Mesendoderm (in vitro differentiated cells): ENCODE data around the gene HOXB5.

Source experiments
- DNase-seq: peaks from one replicate; pipeline ENCODE4 v3.0.0; 2013
- H2AK5ac ChIP-seq: 2 replicates; pipeline ENCODE4 v1.6.1; 2013; ENCODE audit warnings: low read length, inconsistent platforms
- H2BK120ac ChIP-seq: 2 replicates; pipeline ENCODE4 v1.6.1; 2013; ENCODE audit warnings: low read depth, mild to moderate bottlenecking, low read length, moderate library complexity, mixed read lengths
- H2BK15ac ChIP-seq: replicated peaks from 2 replicates; pipeline ENCODE4 v1.6.1; 2013; ENCODE audit warnings: low read depth, mild to moderate bottlenecking, moderate library complexity
- H2BK5ac ChIP-seq: 2 replicates; pipeline ENCODE4 v1.6.1; 2013; ENCODE audit warnings: low read length, inconsistent platforms
- H3K18ac ChIP-seq: 2 replicates; pipeline ENCODE4 v1.6.1; 2013; ENCODE audit warnings: mild to moderate bottlenecking, low read length, mixed read lengths
- H3K23ac ChIP-seq: one replicate; pipeline ENCODE4 v1.6.1; 2013; ENCODE audit warnings: low read length
- H3K27ac ChIP-seq: 2 replicates; pipeline ENCODE4 v1.5.1; 2013; ENCODE audit warnings: low read depth, mild to moderate bottlenecking, inconsistent platforms, low read length, moderate library complexity
- H3K27me3 ChIP-seq: 2 replicates; pipeline ENCODE4 v1.6.1; 2013; ENCODE audit warnings: low read length, control low read depth, mild to moderate bottlenecking, inconsistent platforms; ENCODE audit not compliant: insufficient read depth, poor library complexity
- H3K36me3 ChIP-seq: 2 replicates; pipeline ENCODE4 v1.6.1; 2013; ENCODE audit warnings: low read length, inconsistent platforms; ENCODE audit not compliant: control insufficient read depth, insufficient read depth
- H3K4ac ChIP-seq: one replicate; pipeline ENCODE4 v1.6.1; 2013; ENCODE audit warnings: low read depth, mild to moderate bottlenecking, low read length, moderate library complexity
- H3K4me1 ChIP-seq: 2 replicates; pipeline ENCODE4 v1.6.1; 2013; ENCODE audit warnings: low read depth, low read length, inconsistent platforms; ENCODE audit not compliant: control insufficient read depth
- H3K4me2 ChIP-seq: 2 replicates; pipeline ENCODE4 v1.6.1; 2013; ENCODE audit warnings: low read length
- H3K4me3 ChIP-seq: 2 replicates; pipeline ENCODE4 v1.5.1; 2013; ENCODE audit warnings: mild to moderate bottlenecking, low read length
- H3K56ac ChIP-seq: one replicate; pipeline ENCODE4 v1.6.1; 2013; ENCODE audit warnings: low read length
- H3K79me1 ChIP-seq: 2 replicates; pipeline ENCODE4 v1.6.1; 2013; ENCODE audit warnings: low read length, inconsistent platforms
- H3K79me2 ChIP-seq: 2 replicates; pipeline ENCODE4 v1.6.1; 2013; ENCODE audit warnings: mild to moderate bottlenecking, low read length; ENCODE audit not compliant: control insufficient read depth, insufficient read depth
- H3K9ac ChIP-seq: 2 replicates; pipeline ENCODE4 v1.6.1; 2013; ENCODE audit warnings: low read length, inconsistent platforms
- H4K5ac ChIP-seq: one replicate; pipeline ENCODE4 v1.6.1; 2013; ENCODE audit warnings: low read length
- H4K8ac ChIP-seq: one replicate; pipeline ENCODE4 v1.6.1; 2013; ENCODE audit warnings: low read depth, mild to moderate bottlenecking, control low read depth, low read length, moderate library complexity
- WGBS: extraction: QIAGEN DNeasy Blood & Tissue Kit; methylation state at CpG from one replicate; pipeline ENCODE4 v1.1.7; 2013; ENCODE audit warnings: low lambda C conversion rate, missing lambda C conversion rate; ENCODE audit not compliant: insufficient coverage; ENCODE audit errors: extremely low coverage; 5-methylcytosine and 5-hydroxymethylcytosine counted together

HOXB5 gene

DNA sequence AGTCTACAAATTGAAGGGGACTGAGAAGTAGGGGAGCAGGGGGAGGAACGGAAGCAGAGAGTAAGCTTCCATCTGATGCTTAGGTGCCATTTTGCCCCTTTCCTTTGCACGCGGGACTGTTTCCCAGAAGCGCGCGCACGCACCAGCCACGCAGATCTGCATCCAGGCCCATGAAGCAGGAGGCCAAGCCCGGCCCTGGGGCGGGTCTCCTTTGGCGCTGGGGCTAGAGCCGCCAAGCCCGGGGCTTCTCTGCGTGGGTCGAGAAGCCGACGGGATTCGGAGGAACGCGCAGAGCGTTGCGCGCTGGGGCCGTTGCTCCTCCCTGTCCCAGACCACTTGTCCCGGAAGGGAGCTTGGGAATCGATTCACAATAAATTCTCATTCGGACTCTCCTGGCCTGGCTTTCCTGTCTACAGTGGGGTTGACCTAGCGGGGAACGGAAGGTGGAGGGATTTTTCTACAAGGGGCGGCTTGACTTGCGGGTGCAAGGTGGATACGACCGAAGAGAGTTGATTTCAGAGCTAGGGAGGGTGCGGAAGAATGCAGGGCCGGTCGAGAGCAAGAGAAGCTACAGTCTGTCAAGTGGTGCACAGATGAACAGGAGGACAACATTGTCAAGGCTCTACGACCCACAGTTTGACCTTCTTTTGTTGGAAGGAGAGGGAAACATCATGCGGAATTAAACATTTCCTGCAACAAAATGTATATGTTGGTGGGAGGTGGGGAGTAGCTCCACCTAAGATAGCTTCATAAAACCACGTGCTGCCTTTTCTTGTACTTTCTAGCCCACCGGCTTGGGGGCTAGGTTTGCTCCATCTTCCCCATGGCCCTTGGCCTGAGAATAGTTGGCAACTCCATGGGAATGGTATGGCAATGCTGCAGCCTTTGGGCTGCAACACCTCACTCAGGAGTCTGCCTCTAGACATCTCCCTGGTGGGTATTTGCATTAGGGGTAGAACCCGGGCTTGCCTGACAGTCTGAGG is 28.1 kb upstream of the HOXB5 start:
- Histone ChIP-seq H3K27ac (no peak overlapping the region), H3K9ac (no peak overlapping the region), H3K4me1 (no peaks in the 10 kb centered on the region), H3K23ac (no peak overlapping the region), H3K4me2 (no peak overlapping the region), H3K27me3 (peaks cover 80% of the 10 kb centered on the region), H4K8ac (no peak overlapping the region), H3K79me1 (no peaks in the 10 kb centered on the region), H3K4ac (no peak overlapping the region), H3K4me3 (no peak overlapping the region), H2BK15ac (no peak overlapping the region), H4K5ac (no peak overlapping the region), H3K79me2 (no peaks in the 10 kb centered on the region), H2BK120ac (no peak overlapping the region), H2BK5ac (no peak overlapping the region), H3K36me3 (no peaks in the 10 kb centered on the region), H3K18ac (no peak overlapping the region), H2AK5ac (no peak overlapping the region), H3K56ac (no peak overlapping the region)
- no CpG with 5 or more reads among the region's 41 CpGs for WGBS
- no peak for DNase-seq

DNA sequence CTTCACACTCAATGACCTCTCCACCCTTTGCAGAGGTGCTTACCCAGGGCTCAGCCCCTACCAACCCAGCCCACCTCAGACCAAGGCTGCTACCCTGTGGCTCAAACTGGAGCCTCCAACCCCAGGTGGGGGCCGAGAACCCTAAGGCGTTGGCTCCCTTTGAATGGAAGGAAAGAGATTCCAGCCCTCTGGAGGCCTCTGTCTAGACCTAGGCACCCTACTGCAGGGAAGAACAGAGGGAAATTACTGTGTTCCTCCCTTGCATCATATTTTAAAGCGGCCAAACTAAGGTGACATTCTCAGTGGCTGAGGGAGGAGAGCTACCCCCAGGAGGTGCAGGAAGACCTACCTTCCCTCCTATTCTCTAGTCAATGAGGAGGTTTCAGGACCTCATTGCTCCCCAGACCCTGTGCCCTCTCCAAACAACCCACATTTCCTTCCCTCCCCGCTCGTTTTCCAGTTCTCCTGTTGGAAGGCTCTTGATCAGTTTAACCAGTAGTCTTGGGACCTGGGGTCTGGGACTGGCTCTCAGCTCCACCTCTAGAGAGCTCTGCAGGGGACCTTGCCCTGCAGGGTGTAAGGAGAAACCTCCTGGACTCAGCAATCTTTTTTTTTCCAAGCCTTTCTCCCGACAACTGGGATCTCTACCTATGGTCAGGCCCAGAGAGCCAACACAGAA is 27.0 kb upstream of the HOXB5 start:
- Histone ChIP-seq H3K27me3 (peaks cover 90% of the 10 kb centered on the region), H2BK15ac (no peak overlapping the region), H3K4me3 (no peak overlapping the region), H3K56ac (no peak overlapping the region), H3K4me2 (no peak overlapping the region), H3K79me1 (no peaks in the 10 kb centered on the region), H3K9ac (no peak overlapping the region), H3K36me3 (no peaks in the 10 kb centered on the region), H3K4me1 (no peaks in the 10 kb centered on the region), H2AK5ac (no peak overlapping the region), H2BK120ac (no peak overlapping the region), H3K18ac (no peak overlapping the region), H4K8ac (no peak overlapping the region), H3K4ac (no peak overlapping the region), H2BK5ac (no peak overlapping the region), H3K79me2 (no peaks in the 10 kb centered on the region), H4K5ac (no peak overlapping the region), H3K27ac (no peak overlapping the region), H3K23ac (no peak overlapping the region)
- WGBS = no CpG with 5 or more reads among the region's 6 CpGs
- no peak for DNase-seq

DNA sequence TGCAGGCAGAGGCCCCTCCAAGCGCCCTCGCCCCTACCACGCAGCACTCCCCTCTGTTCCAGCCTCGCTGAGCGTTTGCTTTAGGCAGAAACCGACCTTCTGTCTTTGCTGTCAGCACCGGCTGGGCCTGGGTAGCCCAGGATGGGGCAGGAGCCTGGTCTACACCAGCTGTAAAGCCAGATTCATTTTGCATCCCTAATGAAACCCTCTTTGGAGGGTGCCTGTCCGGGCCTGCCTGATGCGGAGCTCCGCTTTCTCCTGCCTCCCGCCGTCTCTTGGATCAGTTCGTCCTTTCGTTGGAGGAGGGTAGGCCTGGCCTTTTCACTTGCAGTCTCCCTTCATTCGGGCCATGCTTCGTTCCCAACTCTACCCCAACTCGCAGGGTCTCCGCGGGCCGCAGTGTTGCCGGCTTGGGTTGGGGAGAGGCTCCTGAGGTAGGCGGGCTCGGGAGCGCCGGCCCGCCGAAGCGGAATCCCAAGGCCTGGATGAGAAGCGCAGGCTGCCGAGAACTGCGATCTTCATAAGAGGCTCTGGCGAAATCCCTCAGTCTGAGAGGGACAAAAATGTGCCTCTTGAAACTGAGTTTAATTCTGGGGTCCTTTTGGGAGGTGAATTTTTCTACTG is 26.4 kb upstream of the HOXB5 start:
- no peaks in the 10 kb centered on the region for H3K4me1 ChIP-seq
- peaks cover 96% of the 10 kb centered on the region for H3K27me3 ChIP-seq
- H4K5ac ChIP-seq = no peak overlapping the region
- no peak overlapping the region for H2AK5ac ChIP-seq
- WGBS = no CpG with 5 or more reads among the region's 32 CpGs
- no peak overlapping the region for H3K9ac ChIP-seq
- no peak overlapping the region for H2BK5ac ChIP-seq
- no peaks in the 10 kb centered on the region for H3K79me2 ChIP-seq
- H3K36me3 ChIP-seq = no peaks in the 10 kb centered on the region
- H3K27ac ChIP-seq = no peak overlapping the region
- H2BK120ac ChIP-seq = no peak overlapping the region
- H3K4me2 ChIP-seq = no peak overlapping the region
- H4K8ac ChIP-seq = no peak overlapping the region
- H3K79me1 ChIP-seq = no peaks in the 10 kb centered on the region
- no peak overlapping the region for H3K18ac ChIP-seq
- no peak for DNase-seq
- H3K23ac ChIP-seq = no peak overlapping the region
- no peak overlapping the region for H3K4me3 ChIP-seq
- peak overlapping the region; percentile 18 for H3K56ac ChIP-seq
- no peak overlapping the region for H2BK15ac ChIP-seq
- H3K4ac ChIP-seq = no peak overlapping the region

DNA sequence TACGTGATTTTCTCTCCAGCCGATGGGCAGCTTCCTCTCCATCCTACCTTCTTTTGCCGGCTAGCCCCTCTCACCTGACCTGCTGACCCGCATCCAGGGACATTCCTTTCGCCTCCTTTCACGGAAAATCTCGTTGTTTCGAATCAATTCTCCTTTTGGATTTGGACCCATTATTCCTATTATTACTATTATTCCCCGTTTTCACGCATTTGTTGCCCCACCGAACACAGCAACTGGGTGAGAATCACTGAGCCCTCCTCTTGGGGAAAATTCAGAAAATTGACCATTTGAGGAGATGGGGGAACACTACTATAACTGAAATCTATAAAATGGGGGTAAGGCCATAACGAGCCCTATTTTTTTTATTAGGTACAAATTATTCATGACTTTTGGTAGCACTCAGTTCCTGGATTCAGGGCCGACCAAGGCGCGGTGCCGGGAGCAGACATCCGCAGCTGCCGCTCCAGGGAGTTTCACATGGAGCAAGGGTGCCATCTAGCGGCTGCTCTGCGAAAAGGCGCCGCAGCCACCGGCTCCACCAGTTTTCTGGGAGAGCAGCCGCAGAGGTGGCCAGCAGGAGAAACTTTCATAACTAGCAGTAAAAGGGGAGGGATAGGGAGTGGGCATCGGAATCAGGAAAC is 24.8 kb upstream of the HOXB5 start:
- H3K4me3 ChIP-seq = no peak overlapping the region
- peak; percentile 86 for DNase-seq
- H3K27me3 ChIP-seq = peaks cover 92% of the 10 kb centered on the region

DNA sequence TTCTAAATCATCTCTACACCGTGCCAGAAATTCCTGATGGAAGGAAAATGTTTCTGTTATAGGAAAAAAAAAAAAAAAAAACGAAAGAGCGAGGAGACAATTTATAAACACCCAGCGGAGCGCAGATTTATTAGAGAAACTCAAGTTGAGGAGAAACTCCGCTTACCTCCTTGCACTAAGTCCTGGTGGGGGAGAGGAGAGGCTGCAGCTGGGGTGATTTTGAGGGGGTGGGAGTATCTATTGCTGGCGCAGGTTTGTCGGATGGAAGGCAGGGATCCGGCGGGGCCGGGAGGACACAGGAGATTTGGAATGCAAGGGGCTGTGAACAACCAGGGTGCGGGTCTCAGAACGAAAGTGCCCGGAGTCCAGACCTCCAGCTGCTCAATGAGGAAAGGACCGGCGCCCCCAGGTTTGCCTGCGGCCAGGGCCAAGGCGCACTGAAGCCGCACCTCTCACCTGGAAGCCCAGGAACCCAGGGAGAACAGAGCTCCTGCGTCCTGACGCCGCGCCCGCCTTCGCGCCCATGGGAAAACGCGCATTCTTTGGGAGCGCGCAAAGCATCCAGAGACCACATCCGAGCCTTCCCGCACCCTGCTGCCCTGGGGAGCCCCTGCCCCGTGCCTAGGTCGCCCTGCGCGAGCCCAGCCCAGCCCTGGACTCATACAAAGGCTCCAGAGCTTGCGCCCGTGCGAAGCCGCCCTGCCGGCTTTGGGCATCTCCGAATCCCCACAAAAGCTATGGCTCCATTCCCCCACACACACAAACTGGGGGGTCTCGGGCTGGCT is 24.1 kb upstream of the HOXB5 start:
- no peak overlapping the region for H2BK5ac ChIP-seq
- peak overlapping the region; percentile 81 for H3K23ac ChIP-seq
- H3K18ac ChIP-seq = no peak overlapping the region
- no peak for DNase-seq
- no peak overlapping the region for H4K8ac ChIP-seq
- H3K4me1 ChIP-seq = no peaks in the 10 kb centered on the region
- no peak overlapping the region for H3K56ac ChIP-seq
- no peak overlapping the region for H3K27ac ChIP-seq
- H3K4ac ChIP-seq = no peak overlapping the region
- no peak overlapping the region for H3K9ac ChIP-seq
- no peak overlapping the region for H2BK120ac ChIP-seq
- no CpG with 5 or more reads among the region's 43 CpGs for WGBS
- no peak overlapping the region for H2BK15ac ChIP-seq
- no peak overlapping the region for H3K4me2 ChIP-seq
- H3K79me1 ChIP-seq = no peaks in the 10 kb centered on the region
- H3K4me3 ChIP-seq = no peak overlapping the region
- H2AK5ac ChIP-seq = no peak overlapping the region
- no peaks in the 10 kb centered on the region for H3K36me3 ChIP-seq
- no peak overlapping the region for H4K5ac ChIP-seq
- no peaks in the 10 kb centered on the region for H3K79me2 ChIP-seq
- peaks cover 90% of the 10 kb centered on the region for H3K27me3 ChIP-seq

More for the DNA sequence above, 24.8 kb upstream of the HOXB5 start:
- Histone ChIP-seq H3K9ac (no peak overlapping the region), H3K4ac (no peak overlapping the region), H3K79me1 (no peaks in the 10 kb centered on the region), H3K18ac (no peak overlapping the region), H2BK15ac (no peak overlapping the region), H3K27ac (no peak overlapping the region), H3K4me2 (no peak overlapping the region), H3K56ac (no peak overlapping the region), H3K4me1 (no peaks in the 10 kb centered on the region), H2BK120ac (no peak overlapping the region), H2BK5ac (no peak overlapping the region), H4K8ac (no peak overlapping the region), H3K79me2 (no peaks in the 10 kb centered on the region), H2AK5ac (no peak overlapping the region), H3K36me3 (no peaks in the 10 kb centered on the region), H4K5ac (no peak overlapping the region), H3K23ac (peak overlapping the region; percentile 81)
- no CpG with 5 or more reads among the region's 25 CpGs for WGBS
